ENCODE measurements around the gene TUBA1C.
A peak's percentile ranks its signal among the peaks of the same experiment; 100 is the strongest.
"Not testable (repeated sequence)": the region's sequence is repeated elsewhere in the genome, so short reads cannot be mapped to it uniquely, and the experiment has no call there.

TUBA1C gene

DNA sequence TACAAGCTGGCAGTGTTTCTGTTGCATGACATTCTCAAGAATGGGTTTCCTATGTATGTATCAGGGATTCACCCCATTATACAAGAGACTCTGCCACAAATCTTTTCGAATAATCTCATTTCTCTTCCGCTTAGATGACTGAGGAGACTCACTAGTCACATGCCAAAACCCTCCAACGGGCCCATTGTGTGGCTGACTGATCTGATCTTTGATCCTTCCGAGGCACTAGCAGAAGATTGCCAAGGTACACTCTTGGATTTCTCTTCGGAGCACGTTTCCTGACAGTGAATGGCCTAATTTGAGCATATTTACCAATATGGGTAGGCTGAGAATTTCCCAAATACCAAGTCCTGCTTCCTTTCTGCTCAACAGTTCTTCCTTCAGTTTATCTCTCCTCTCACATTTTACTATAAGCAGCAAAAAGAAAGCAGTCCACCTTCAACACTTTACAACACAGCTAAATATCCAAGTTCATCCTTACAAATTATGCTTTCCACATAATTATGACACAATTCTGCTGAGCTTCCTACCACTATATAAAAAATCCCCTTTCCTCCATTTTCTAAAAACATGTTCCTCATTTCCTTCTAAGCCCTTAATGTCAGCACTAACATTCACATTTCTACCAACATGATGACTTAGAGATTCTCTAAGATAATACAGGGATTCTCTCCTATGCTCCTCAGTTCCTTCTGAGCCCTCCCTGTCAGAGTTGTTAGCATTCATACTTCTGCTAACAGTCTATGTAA lies 41.1 kb downstream of the TUBA1C start:
- DNase-seq (ENCODE audit: low spot score) (no peak), FAIRE-seq (no peak)

DNA sequence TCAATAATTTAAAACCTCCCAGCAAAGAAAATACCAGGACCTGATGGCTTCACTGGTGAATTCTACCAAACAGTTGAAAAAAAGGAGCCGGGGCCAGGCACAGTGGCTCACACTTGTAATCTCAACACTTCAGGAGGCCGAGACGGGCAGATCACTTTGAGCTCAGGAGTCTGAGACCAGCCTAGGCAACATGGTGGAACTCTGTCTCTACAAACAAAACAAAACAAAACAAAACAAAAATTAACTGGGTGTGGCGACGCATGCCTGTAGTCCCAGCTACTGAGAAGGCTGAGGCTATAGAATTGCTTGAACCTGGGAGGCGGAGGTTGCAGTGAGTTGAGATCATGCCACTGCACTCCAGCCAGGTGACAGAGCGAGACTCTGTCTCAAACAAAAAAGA lies 44.5 kb downstream of the TUBA1C start:
- no peak for FAIRE-seq

DNA sequence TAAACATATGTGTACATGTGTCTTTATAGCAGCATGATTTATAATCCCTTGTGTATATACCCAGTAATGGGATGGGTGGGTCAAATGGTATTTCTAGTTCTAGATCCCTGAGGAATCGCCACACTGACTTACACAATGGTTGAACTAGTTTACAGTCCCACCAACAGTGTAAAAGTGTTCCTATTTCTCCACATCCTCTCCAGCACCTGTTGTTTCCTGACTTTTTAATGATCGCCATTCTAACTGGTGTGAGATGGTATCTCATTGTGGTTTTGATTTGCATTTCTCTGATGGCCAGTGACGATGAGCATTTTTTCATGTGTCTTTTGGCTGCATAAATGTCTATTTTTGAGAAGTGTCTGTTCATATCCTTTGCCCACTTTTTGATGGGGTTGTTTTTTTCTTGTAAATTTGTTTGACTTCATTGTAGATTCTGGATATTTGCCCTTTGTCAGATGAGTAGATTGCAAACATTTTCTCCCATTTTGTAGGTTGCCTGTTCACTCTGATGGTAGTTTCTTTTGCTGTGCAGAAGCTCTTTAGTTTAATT lies 45.6 kb downstream of the TUBA1C start:
- not testable (repeated sequence) for DNase-seq (ENCODE audit: low spot score); FAIRE-seq

More for the DNA sequence above, 44.5 kb downstream of the TUBA1C start:
- DNase-seq (ENCODE audit: low spot score), result no peak

DNA sequence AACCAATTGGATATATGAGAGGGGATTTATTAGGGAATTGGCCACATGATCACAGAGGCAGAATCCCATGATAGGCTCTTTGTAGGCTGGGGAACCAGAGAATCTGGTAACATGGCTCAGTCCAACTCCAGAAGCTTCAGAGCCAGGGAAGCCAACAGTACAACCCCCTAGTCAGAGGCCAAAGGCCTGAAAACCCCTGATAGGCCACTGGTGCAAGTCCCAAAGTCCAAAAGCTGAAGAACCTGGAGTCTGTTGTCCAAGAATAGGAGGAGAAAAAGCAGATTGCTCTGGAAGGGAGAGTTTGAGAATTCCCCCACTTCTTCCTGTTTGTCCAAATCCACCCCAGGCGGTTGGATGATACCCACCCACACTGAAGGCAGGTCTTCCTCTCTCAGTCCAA lies 49.9 kb downstream of the TUBA1C start:
- DNase-seq (ENCODE audit: low spot score) (no peak), FAIRE-seq (no peak)

DNA sequence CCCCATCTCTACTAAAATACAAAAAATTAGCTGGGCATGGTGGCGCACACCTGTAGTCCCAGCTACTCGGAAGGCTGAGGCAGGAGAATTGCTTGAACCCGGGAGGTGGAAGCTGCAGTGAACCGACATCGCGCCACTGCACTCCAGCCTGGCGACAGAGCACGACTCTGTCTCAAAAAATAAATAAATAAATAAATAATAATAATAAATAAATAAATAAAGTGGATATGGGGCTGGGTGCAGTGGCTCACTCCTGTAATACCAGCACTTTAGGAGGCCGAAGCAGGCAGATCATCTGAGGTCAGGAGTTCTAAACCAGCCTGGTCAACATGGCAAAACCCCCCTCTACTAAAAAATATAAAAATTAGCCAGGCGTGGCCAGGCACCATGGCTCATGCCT lies 52.2 kb downstream of the TUBA1C start:
- DNase-seq (ENCODE audit: low spot score); FAIRE-seq: not testable (repeated sequence)

DNA sequence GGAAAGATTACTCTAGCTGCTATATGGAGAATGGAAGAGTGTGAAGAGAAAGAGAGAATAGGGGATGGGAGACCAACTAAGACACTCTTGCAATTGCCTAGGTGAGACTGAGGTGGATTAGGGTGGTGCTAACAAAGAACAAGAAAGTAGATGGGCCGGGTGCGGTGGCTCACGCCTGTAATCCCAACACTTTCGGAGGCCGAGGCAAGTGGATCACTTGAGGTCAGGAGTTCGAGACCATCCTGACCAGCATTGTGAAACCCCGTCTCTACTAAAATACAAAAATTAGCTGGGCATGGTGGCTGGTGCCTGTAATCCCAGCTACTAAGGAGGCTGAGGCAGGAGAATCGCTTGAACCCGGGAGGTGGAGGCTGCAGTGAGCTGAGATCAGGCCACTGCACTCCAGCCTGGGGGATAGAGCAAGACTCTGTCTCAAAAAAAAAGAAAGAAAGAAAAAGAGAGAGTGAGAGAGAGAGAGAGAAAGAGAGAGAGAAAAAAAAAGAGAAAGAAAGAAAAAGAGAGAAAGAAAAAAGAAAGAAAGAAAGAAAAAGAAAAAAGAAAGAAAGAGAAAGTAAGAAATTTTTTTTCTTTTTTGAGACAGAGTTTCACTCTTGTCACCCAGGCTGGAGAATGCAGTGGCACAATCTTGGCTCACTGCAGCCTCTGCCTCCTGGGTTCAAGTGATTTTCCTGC lies 55.7 kb downstream of the TUBA1C start:
- not testable (repeated sequence) for DNase-seq (ENCODE audit: low spot score); FAIRE-seq

DNA sequence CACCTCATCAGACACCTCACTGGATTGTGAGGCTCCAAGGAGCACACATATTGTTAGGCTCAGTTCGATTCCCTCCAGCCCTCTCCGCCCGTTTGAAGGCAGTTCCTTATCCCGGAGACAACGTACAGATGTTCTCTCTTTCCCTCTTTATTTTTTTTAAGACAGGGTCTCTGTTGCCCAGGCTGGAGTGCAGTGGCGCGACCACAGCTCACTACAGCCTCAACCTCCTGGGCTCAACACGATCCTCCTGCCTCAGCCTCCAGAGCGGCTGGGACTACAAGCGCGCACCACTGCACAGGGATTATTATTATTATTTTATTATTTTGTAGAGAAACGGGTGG lies 57.5 kb downstream of the TUBA1C start:
- no peak for FAIRE-seq
- no peak for DNase-seq (ENCODE audit: low spot score)

DNA sequence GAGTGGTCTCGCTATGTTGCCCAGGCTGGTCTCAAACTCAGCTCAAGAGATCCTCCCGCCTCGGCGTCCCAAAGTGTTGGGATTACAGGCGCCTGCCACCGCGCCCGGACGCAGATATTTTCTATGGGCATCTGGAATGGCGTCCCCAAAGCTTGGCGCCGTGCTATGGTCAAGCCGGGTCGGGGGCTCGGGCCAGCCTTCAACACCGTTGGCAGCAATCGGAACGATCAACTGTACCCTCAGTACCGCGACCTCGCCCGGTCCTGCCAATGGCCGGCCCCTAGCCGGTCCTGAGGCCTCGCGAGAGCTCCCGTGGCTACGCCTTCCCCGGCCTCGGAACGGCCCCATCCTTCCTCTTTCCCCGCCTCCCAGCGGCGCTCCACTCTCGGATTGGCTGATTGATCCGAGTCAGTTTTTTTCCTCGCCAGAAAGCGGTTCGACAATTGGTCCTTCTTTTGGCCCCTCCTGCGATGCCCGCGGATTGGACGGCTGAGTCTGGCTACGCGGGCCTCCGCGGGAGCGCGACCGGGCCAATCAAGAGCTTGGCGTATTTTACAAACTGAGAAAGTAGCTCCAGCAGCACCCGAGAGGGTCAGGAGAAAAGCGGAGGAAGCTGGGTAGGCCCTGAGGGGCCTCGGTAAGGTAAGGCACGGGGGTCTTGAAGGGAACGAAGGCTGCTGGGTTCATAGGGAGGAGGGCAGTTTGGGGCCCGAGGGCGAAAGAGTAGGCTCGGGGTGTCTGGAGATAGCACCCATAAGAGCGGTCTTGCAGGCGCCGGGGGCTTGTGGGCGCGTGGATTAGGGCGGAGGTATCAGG lies 58.0 kb downstream of the TUBA1C start, which contains the start of gene TROAP:
TSS of gene TROAP (plus strand) at position 548 of the 816 bp plus-strand sequence. CDS start 354 bp downstream, outside the sequence.
- DNase-seq (ENCODE audit: low spot score), result peak; percentile 90
- FAIRE-seq, result peak; percentile 93

DNA sequence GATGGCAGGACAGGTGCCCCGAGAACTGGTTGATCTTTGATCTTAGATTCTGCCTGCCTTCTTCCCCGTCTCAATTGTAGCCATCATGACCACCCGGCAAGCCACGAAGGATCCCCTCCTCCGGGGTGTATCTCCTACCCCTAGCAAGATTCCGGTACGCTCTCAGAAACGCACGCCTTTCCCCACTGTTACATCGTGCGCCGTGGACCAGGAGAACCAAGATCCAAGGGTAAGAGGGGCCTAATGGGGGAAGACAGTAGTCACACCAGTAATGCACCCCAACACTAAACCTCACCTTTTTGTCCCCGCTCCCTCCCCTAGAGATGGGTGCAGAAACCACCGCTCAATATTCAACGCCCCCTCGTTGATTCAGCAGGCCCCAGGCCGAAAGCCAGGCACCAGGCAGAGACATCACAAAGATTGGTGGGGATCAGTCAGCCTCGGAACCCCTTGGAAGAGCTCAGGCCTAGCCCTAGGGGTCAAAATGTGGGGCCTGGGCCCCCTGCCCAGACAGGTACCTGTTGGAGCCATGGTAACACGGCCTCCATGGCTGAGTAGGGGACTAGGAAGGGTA lies 58.7 kb downstream of the TUBA1C start:
- FAIRE-seq, result no peak
- no peak for DNase-seq (ENCODE audit: low spot score)

Measured in RCC 7860 (cell line).